NCI-H69 (cell line): ENCODE data around the gene DPYSL3.
"Not testable (repeated sequence)": the region's sequence is repeated elsewhere in the genome, so short reads cannot be mapped to it uniquely, and the experiment has no call there.

Experiments used
- DNase-seq: peaks from one replicate; lab custom pipeline; 2025; lab: John Stamatoyannopoulos, UW

The DPYSL3 gene

GRCh38 chr5:147369742-147370374 is 140.0 kb downstream of the DPYSL3 start:
- DNase-seq = peak; percentile 50

GRCh38 chr5:147367381-147367780 is 142.5 kb downstream of the DPYSL3 start:
- DNase-seq = not testable (repeated sequence)

DNA sequence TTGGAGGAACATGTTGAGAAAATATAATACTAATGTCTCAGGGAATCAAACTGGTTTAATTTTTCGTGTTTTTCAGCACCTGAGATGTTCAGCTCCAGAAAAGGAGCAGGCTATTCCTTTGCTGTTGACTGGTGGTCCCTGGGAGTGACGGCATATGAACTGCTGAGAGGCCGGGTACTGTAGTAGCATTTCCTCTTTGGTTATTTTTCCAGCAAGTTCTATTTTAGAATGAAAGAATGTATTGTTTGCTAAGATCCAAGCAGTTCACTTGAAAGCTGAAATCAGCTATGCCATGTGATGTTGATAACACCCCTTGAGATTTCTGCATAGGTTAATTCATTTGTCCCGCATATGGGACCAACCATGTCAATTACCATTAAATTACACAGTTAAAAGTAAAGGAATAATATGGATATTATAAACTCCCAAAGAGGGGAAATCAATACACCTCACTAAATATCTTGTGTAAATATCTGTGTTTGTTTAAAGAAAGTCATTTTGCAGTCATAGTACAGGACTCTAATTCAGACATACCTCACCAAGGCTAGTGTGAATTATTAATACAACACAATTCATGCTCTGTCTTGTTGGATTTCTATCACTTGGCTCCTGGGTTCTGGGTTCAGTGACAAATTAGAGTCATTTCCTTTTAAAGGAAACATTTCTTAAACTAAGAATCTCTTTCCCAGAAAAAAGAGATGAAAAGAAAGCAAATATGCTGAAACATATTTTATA is 148.3 kb downstream of the DPYSL3 start:
- no peak for DNase-seq

DNA sequence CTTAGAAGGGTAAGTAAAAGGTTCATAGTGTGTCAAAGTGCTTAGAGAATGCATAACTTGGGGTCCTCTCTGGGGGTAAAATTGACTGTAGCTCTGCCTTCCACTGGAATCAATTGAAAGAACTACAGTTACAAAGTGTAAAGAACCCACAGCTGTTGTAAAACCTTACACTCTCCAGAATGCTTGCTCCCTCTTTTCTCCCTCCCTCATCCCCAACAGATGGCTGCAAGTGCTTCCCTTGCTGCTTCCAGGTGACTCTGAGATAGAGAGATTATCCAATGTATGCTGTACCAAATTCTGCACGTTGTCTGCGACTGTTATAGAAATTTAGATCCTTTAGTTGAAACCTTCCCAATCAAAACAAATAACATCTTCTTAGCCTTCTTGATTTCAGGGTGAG is 149.1 kb downstream of the DPYSL3 start:
- DNase-seq = no peak

GRCh38 chr5:147359581-147359980 is 150.3 kb downstream of the DPYSL3 start:
- no peak for DNase-seq

GRCh38 chr5:147359101-147359500 is 150.8 kb downstream of the DPYSL3 start:
- no peak for DNase-seq

DNA sequence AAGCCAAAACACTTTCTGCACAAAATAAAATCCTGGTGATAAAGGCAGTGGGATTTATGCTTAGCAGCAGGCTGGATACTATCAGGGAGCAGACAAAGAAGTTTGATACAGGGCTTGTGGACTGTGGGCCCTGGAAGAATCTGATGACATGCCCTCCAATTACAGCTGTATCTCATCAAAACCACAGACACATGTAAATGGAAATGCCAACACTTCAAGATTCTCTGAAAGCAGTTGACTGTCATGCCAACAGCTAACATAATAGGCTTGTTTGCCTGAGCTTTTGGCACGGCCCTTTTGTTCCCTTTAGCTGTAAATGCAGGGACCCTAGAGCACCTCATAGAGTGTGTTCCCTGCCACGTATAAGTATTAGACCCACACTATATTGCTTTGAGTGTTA is 160.6 kb downstream of the DPYSL3 start:
- no peak for DNase-seq

- no peak for DNase-seq
Measured at GRCh38 chr5:147348451-147348850, 161.4 kb downstream of the DPYSL3 start.

DNA sequence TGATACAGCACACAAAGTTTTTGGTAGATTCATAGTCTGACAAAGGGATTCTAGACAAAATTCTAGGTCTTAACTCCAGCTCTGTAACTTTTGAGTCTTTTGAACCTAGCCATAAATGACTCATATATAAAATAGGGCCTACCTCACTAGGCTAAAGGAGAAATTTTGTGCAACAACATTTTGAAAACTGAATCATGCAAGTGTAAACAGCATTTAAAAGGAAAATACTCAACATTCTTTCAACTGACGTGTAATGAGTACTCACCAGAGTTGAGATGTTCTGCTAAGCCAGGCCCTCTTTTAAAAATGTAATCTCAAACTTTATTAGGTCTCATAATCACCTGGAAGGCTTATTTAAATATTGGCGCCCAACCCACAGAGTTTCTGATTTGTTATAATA is 161.8 kb downstream of the DPYSL3 start:
- no peak for DNase-seq

DNA sequence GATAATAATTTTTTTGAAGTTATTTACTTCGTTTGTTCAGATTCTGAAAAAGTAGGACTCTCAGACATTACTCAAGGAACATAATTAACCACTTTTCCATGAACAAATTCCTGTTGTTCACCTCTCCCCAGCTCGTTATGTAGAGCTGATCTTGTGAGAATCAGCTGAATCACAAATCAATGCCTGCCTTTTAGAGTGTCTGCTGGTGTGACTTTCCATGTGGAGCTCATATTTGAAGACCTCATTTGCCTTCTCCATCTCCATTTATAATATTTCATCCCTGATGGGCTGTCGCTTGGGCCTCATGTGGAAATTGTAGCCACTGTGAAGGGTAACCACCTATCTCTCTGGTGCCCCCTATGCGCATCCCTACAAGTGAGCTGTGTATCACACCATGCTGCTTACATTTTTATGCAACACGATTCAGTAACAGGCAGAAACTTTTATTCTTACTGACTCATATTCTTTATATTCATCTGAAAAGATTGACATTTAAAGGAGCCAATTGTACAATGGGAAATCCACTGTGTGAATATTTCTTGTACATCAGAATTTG is 163.8 kb downstream of the DPYSL3 start:
- peak; percentile 24 for DNase-seq

GRCh38 chr5:147344861-147345260 is 165.0 kb downstream of the DPYSL3 start:
- DNase-seq = no peak

DNA sequence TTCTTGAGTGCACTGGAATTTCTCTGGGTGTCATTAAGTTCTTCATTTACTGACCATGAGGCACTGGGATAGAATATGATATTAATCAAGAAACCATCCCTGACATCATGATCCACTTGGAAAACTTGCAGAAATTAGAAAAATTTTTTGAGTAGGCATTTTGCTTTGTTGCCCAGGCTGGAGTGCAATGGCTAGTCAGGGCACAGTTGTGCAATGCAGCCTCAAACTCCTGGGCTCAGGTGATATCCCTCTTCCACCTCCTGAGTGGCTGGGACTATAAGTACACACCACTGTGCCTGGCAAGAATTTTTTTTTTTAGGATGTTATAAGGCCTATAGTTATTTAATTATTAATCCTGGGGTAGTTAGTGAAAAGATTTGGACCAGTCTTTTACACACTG is 168.5 kb downstream of the DPYSL3 start:
- DNase-seq = no peak

GRCh38 chr5:147340941-147341340 is 168.9 kb downstream of the DPYSL3 start:
- DNase-seq = no peak
